Mesothelial cell of epicardium (in vitro differentiated cells): ENCODE measurements around the gene ERC2. TPM values are rescaled to one million over a fixed set of nuclear protein-coding genes. Genes with fewer than 3 reads are reported as not detected.
"Not testable (repeated sequence)": the region's sequence is repeated elsewhere in the genome, so short reads cannot be mapped to it uniquely, and the experiment has no call there.

Experiments used
- DNase-seq, 2 experiments: peaks; one replicate each; pipeline ENCODE4 v3.0.0; 2021; ENCODE audit warnings: low spot score in 2 of 2; ENCODE audit not compliant: unreplicated experiment in 2 of 2
- H3K27ac Mint-ChIP-seq: 2 replicates; pipeline ENCODE4 v1.8.0; 2021; ENCODE audit warnings: mixed read lengths
- H3K27me3 Mint-ChIP-seq: 2 replicates; pipeline ENCODE4 v1.8.0; 2021; ENCODE audit warnings: low read depth, mixed read lengths
- H3K36me3 Mint-ChIP-seq: 2 replicates; pipeline ENCODE4 v1.8.0; 2021; ENCODE audit warnings: mixed read lengths
- H3K4me1 Mint-ChIP-seq: 2 replicates; pipeline ENCODE4 v1.8.0; 2021; ENCODE audit warnings: mixed read lengths
- H3K4me3 Mint-ChIP-seq: 2 replicates; pipeline ENCODE4 v1.8.0; 2021; ENCODE audit warnings: mild to moderate bottlenecking, moderate library complexity, mixed read lengths
- H3K9me3 Mint-ChIP-seq: 2 replicates; pipeline ENCODE4 v1.8.0; 2021; ENCODE audit warnings: mixed read lengths
- total RNA-seq: library from RNA; stranded (reverse); gene quantifications from 3 replicates; pipeline ENCODE4 v1.2.1, GENCODE V29; 2021
- TF ChIP-seq, protein P1 (sequence below): fragments of 200-600 bp; sonication (generic); IDR thresholded peaks from one replicate; pipeline ENCODE4 v1.5.0; 2021; ENCODE audit warnings: antibody characterized with exemption; ENCODE audit not compliant: unreplicated experiment

Gene ERC2
- total RNA-seq, 1 donor from 2014 or later = 15.6 TPM

- Mint-ChIP-seq H3K9me3 (no peaks in the 10 kb centered on the region), H3K36me3 (no peaks in the 10 kb centered on the region), H3K27me3 (no peaks in the 10 kb centered on the region), H3K4me1 (peaks cover 44% of the 10 kb centered on the region), H3K4me3 (no peak overlapping the region), H3K27ac (peak overlapping the region; percentile 62)
- no peak for DNase-seq
- TF ChIP-seq, protein P1, sequence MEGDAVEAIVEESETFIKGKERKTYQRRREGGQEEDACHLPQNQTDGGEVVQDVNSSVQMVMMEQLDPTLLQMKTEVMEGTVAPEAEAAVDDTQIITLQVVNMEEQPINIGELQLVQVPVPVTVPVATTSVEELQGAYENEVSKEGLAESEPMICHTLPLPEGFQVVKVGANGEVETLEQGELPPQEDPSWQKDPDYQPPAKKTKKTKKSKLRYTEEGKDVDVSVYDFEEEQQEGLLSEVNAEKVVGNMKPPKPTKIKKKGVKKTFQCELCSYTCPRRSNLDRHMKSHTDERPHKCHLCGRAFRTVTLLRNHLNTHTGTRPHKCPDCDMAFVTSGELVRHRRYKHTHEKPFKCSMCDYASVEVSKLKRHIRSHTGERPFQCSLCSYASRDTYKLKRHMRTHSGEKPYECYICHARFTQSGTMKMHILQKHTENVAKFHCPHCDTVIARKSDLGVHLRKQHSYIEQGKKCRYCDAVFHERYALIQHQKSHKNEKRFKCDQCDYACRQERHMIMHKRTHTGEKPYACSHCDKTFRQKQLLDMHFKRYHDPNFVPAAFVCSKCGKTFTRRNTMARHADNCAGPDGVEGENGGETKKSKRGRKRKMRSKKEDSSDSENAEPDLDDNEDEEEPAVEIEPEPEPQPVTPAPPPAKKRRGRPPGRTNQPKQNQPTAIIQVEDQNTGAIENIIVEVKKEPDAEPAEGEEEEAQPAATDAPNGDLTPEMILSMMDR = no peak
These were observed 613.8 kb downstream of the ERC2 start for GRCh38 chr3:55854494-55854893.

- Mint-ChIP-seq H3K4me3 (no peak overlapping the region), H3K36me3 (no peaks in the 10 kb centered on the region), H3K27ac (no peak overlapping the region), H3K9me3 (no peaks in the 10 kb centered on the region), H3K27me3 (no peaks in the 10 kb centered on the region), H3K4me1 (peaks cover 23% of the 10 kb centered on the region)
- no peak for DNase-seq
- TF ChIP-seq, protein P1 = no peak
These were observed 615.9 kb downstream of the ERC2 start for GRCh38 chr3:55852326-55852725.

GRCh38 chr3:55842204-55842603 is 626.1 kb downstream of the ERC2 start:
- H3K4me1 Mint-ChIP-seq = no peaks in the 10 kb centered on the region
- H3K27ac Mint-ChIP-seq = no peak overlapping the region
- TF ChIP-seq, protein P1 = no peak
- no peaks in the 10 kb centered on the region for H3K27me3 Mint-ChIP-seq
- DNase-seq = no peak
- H3K4me3 Mint-ChIP-seq = no peak overlapping the region
- H3K36me3 Mint-ChIP-seq = peaks cover 10% of the 10 kb centered on the region
- H3K9me3 Mint-ChIP-seq = peaks cover 48% of the 10 kb centered on the region

- not testable (repeated sequence) for H3K27ac Mint-ChIP-seq, DNase-seq
These were observed 636.4 kb downstream of the ERC2 start for GRCh38 chr3:55831876-55832275.

DNA sequence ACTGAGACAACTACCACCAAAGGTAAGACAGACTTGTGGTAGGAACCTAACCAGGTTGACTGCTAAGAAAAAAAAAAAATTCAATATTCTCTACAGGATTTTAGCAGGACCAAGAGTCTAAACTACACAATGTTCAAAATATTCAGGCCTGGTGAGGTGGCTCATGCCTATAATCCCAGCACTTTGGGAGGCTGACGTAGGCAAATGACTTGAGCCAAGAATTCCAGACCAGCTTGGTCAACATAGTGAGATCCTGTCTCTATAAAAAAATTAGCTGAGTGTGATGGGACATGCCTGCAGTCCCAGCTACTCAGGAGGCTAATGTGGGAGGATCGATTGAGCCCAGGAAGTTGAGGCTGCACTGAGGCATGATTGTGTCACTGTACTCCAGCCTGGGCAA is 639.6 kb downstream of the ERC2 start:
- no peak overlapping the region for H3K27ac Mint-ChIP-seq
- no peak overlapping the region for H3K4me3 Mint-ChIP-seq
- H3K27me3 Mint-ChIP-seq = no peaks in the 10 kb centered on the region
- peaks cover 12% of the 10 kb centered on the region for H3K36me3 Mint-ChIP-seq
- peaks cover 9% of the 10 kb centered on the region for H3K4me1 Mint-ChIP-seq
- H3K9me3 Mint-ChIP-seq = peaks cover 24% of the 10 kb centered on the region
- no peak for DNase-seq
- TF ChIP-seq, protein P1 = no peak

More at GRCh38 chr3:55831876-55832275, 636.4 kb downstream of the ERC2 start:
- peaks cover 28% of the 10 kb centered on the region for H3K9me3 Mint-ChIP-seq
- peaks cover 12% of the 10 kb centered on the region for H3K36me3 Mint-ChIP-seq
- H3K27me3 Mint-ChIP-seq, H3K4me3 Mint-ChIP-seq, H3K4me1 Mint-ChIP-seq: not testable (repeated sequence)

DNA sequence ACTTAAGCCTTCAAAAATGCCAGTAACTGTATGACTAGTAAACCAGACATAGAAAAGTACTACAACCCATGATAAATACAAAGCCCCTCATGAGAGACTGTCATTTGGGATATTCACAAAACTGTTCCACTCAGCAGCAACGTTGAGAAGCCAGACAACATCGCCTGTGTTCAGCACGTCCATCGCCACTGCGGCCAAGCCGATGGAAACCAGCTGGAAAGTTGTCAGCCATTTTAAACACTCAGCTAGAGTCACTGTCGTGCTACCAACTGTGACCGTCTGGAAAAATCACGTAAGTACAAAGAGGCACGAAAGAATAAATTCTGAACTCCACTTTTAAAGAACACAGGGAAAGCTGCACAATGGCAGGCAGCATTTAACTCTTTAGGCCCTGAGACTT is 640.5 kb downstream of the ERC2 start:
- Mint-ChIP-seq H3K27me3 (no peaks in the 10 kb centered on the region), H3K4me1 (peaks cover 9% of the 10 kb centered on the region), H3K9me3 (peaks cover 23% of the 10 kb centered on the region), H3K36me3 (peaks cover 12% of the 10 kb centered on the region), H3K4me3 (no peak overlapping the region), H3K27ac (no peak overlapping the region)
- TF ChIP-seq, protein P1 = no peak
- no peak for DNase-seq
